ENCODE measurements around the gene ZNF587B.
"Not testable (repeated sequence)": the region's sequence is repeated elsewhere in the genome, so short reads cannot be mapped to it uniquely, and the experiment has no call there.

The ZNF587B gene

GRCh38 chr19:57813919-57814504 lies 16.1 kb upstream of the ZNF587B start:
- peaks cover 35% of the 10 kb centered on the region for H3K4me1 Mint-ChIP-seq (ENCODE audit: low read depth)
- peaks cover 19% of the 10 kb centered on the region for H3K36me3 Mint-ChIP-seq (ENCODE audit: low read depth)
- H3K27me3 Mint-ChIP-seq (ENCODE audit: low read depth): no peaks in the 10 kb centered on the region
- H3K9me3 Mint-ChIP-seq: no peaks in the 10 kb centered on the region
- peak overlapping the region; percentile 93 for H3K27ac Mint-ChIP-seq
- peak overlapping the region; percentile 94 for H3K4me3 Mint-ChIP-seq

DNA sequence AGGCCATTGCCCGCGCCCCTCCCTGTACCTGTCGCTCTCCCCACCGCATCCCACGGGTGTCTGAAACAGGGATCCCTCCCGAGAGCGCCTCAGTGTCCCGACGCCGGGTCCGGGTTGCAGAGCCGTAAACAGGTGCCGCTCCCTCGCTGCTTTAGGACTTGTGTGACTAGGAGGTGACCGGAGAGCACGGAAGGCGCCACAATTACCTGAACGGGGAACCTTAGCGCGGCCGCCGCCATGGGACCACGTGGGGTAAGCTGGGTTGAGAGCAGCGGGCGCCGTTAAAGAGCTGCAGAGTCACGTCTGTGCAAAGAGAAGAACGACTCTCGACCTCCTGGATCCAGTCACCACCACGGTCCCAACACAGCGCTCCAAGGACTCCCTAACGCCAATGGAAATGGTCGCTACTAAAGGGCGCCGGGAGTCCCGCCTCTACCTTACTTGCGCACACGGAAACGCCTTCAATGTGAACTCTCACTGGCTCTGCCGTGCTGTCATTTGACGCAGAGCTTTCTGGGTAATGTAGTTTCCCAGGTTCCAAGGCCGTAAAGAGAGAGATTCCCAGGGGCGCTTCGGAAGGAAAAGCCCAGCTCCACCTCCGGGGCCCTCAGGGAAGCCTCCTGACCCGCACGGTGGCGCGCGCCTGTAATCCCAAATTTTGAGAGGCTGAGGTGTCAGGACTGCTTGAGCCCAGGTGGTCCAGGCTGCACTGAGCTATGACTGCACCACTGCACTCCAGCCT lies 15.4 kb upstream of the ZNF587B start, which contains the start of gene ZNF552:
TSS of gene ZNF552 (minus strand) at position 409 of the 742 bp plus-strand sequence. CDS start at position 239, 170 bp downstream.
- Mint-ChIP-seq H3K4me3 (peak within 1 kb of the TSS; percentile 94), H3K4me1 (ENCODE audit: low read depth) (peaks cover 35% of the 10 kb centered on the region), H3K27ac (peak within 1 kb of the TSS; percentile 93), H3K9me3 (no peaks in the 10 kb centered on the region), H3K27me3 (ENCODE audit: low read depth) (no peaks in the 10 kb centered on the region), H3K36me3 (ENCODE audit: low read depth) (peaks cover 14% of the 10 kb centered on the region)

- Mint-ChIP-seq H3K4me3 (peak overlapping the region; percentile 94), H3K36me3 (ENCODE audit: low read depth) (peaks cover 10% of the 10 kb centered on the region), H3K27ac (peak overlapping the region; percentile 93), H3K9me3 (no peaks in the 10 kb centered on the region), H3K4me1 (ENCODE audit: low read depth) (peaks cover 40% of the 10 kb centered on the region), H3K27me3 (ENCODE audit: low read depth) (no peaks in the 10 kb centered on the region)
Observed at GRCh38 chr19:57815247-57816075, 14.6 kb upstream of the ZNF587B start.

GRCh38 chr19:57816652-57817051 lies 13.4 kb upstream of the ZNF587B start:
- Mint-ChIP-seq H3K27ac (no peak overlapping the region), H3K4me1 (ENCODE audit: low read depth) (peaks cover 47% of the 10 kb centered on the region), H3K4me3 (peak overlapping the region; percentile 23), H3K9me3 (no peaks in the 10 kb centered on the region), H3K36me3 (ENCODE audit: low read depth) (peaks cover 12% of the 10 kb centered on the region), H3K27me3 (ENCODE audit: low read depth) (no peaks in the 10 kb centered on the region)

GRCh38 chr19:57817976-57818375 lies 12.1 kb upstream of the ZNF587B start:
- no peak overlapping the region for H3K27ac Mint-ChIP-seq
- peaks cover 14% of the 10 kb centered on the region for H3K36me3 Mint-ChIP-seq (ENCODE audit: low read depth)
- H3K27me3 Mint-ChIP-seq (ENCODE audit: low read depth): no peaks in the 10 kb centered on the region
- no peak overlapping the region for H3K4me3 Mint-ChIP-seq
- peaks cover 46% of the 10 kb centered on the region for H3K4me1 Mint-ChIP-seq (ENCODE audit: low read depth)
- H3K9me3 Mint-ChIP-seq: no peaks in the 10 kb centered on the region

DNA sequence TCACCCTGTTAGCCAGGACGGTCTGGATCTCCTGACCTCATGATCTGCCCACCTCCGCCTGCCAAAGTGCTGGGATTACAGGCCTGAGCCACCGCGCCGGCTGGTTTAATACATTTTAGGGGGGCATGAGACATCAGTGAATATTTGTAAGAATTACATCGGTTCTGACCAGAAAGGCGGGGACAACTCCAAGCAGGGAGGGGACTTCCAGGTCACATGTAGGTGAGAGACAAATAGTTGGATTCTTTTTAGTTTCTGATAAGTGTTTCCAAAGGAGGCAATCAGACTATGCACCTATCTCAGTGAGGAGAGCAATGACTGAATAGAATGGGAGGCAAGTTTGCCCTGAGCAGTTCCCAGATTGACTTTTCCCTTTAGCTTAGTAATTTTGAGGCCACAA lies 11.7 kb upstream of the ZNF587B start:
- H3K4me3 Mint-ChIP-seq: peak overlapping the region; percentile 64
- H3K9me3 Mint-ChIP-seq: no peaks in the 10 kb centered on the region
- peak overlapping the region; percentile 67 for H3K27ac Mint-ChIP-seq
- H3K36me3 Mint-ChIP-seq (ENCODE audit: low read depth): peaks cover 16% of the 10 kb centered on the region
- H3K4me1 Mint-ChIP-seq (ENCODE audit: low read depth): peaks cover 43% of the 10 kb centered on the region
- H3K27me3 Mint-ChIP-seq (ENCODE audit: low read depth): no peaks in the 10 kb centered on the region

DNA sequence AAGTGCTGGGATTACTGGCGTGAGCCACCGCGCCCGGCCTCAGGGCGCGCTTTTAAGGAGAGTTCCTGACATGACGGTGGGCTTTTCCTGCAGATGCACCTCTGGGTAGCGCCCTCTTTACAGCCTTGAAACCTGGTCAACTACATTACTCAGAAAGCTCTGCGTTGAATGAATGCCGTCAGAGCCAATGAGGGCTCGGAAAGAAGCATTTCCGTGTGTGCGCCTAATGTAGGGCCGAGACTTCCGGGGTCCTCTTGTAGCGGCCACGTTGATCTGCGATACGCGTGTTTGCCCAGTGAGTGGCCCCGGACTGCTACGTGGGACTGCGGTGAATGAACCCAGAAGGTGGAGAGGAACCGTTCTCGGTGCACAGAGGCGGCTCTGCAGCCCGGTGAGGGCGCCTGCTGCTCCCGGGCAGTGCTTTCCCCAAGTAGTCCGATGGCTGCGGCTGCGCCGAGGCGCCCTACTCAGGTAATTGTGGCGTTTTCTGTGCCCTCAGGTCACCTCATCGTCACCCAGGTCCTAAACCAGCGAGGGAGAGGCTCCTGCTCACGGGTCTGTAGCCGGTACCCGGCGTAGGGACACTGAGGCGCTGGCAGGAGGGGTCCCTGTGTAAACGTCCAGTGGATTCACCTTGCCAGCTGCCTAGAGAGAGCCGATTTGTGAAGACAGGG lies 10.5 kb upstream of the ZNF587B start:
- Mint-ChIP-seq H3K27me3 (ENCODE audit: low read depth) (no peaks in the 10 kb centered on the region), H3K36me3 (ENCODE audit: low read depth) (peaks cover 23% of the 10 kb centered on the region), H3K9me3 (no peaks in the 10 kb centered on the region), H3K27ac (peak overlapping the region; percentile 99), H3K4me3 (peak overlapping the region; percentile 90), H3K4me1 (ENCODE audit: low read depth) (peaks cover 42% of the 10 kb centered on the region)

DNA sequence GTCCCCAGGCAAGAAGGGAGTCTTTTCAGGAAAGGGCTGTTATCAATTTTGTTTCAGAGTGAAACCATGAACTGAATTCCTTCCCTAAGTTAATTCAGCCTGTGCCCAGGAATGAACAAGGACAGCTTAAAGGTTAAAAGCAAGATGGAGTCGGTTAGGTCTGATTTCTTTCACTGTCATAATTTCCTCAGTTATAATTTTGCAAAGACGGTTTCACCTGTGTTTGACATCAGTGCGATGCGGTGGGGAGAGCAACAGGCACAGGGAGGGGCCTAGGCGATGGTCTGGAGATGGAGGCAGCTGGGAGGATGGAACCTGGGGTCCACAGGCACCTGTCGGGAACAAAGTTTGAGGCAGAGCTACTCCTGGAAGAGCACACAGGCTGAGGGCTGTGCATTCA lies 9.5 kb upstream of the ZNF587B start:
- peaks cover 35% of the 10 kb centered on the region for H3K4me1 Mint-ChIP-seq (ENCODE audit: low read depth)
- H3K9me3 Mint-ChIP-seq: no peaks in the 10 kb centered on the region
- H3K36me3 Mint-ChIP-seq (ENCODE audit: low read depth): peaks cover 24% of the 10 kb centered on the region
- H3K27me3 Mint-ChIP-seq (ENCODE audit: low read depth): no peaks in the 10 kb centered on the region
- H3K4me3 Mint-ChIP-seq: peak overlapping the region; percentile 90
- peak overlapping the region; percentile 99 for H3K27ac Mint-ChIP-seq

- H3K4me3 Mint-ChIP-seq: peak overlapping the region; percentile 90
- H3K36me3 Mint-ChIP-seq (ENCODE audit: low read depth): peaks cover 28% of the 10 kb centered on the region
- not testable (repeated sequence) for H3K27me3 Mint-ChIP-seq (ENCODE audit: low read depth); H3K9me3 Mint-ChIP-seq
- H3K4me1 Mint-ChIP-seq (ENCODE audit: low read depth): peaks cover 33% of the 10 kb centered on the region
- peak overlapping the region; percentile 4 for H3K27ac Mint-ChIP-seq
Observed at GRCh38 chr19:57821095-57821494, 9.0 kb upstream of the ZNF587B start.

DNA sequence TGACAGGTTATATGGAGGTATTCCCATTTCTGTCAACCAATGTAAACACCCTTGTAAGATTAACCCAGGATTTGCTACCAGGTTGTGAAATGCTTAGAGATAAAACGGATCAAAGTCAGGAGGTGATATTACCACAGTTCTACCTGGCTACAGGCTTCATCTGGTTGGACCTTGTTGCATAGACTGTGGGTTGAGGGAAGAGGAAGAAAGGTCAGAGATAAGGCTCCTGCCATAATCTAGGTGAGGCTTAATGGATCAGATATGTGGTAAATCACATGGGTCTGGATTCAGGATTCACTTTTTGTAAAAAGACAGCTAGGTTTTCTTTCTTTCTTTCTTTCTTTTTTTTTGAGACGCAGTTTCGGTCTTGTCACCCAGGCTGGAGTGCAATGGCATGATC lies 8.6 kb upstream of the ZNF587B start:
- H3K36me3 Mint-ChIP-seq (ENCODE audit: low read depth): peaks cover 30% of the 10 kb centered on the region
- not testable (repeated sequence) for H3K9me3 Mint-ChIP-seq; H3K27me3 Mint-ChIP-seq (ENCODE audit: low read depth); H3K4me3 Mint-ChIP-seq; H3K27ac Mint-ChIP-seq
- H3K4me1 Mint-ChIP-seq (ENCODE audit: low read depth): peaks cover 32% of the 10 kb centered on the region

GRCh38 chr19:57823155-57823554 lies 6.9 kb upstream of the ZNF587B start:
- not testable (repeated sequence) for H3K27ac Mint-ChIP-seq
- peaks cover 32% of the 10 kb centered on the region for H3K4me1 Mint-ChIP-seq (ENCODE audit: low read depth)

GRCh38 chr19:57823608-57824007 lies 6.5 kb upstream of the ZNF587B start:
- Mint-ChIP-seq H3K4me1 (ENCODE audit: low read depth) (peaks cover 28% of the 10 kb centered on the region), H3K36me3 (ENCODE audit: low read depth) (peaks cover 38% of the 10 kb centered on the region)
- not testable (repeated sequence) for H3K4me3 Mint-ChIP-seq; H3K9me3 Mint-ChIP-seq; H3K27ac Mint-ChIP-seq; H3K27me3 Mint-ChIP-seq (ENCODE audit: low read depth)

More at GRCh38 chr19:57823155-57823554, 6.9 kb upstream of the ZNF587B start:
- H3K36me3 Mint-ChIP-seq (ENCODE audit: low read depth): peaks cover 38% of the 10 kb centered on the region
- not testable (repeated sequence) for H3K4me3 Mint-ChIP-seq; H3K27me3 Mint-ChIP-seq (ENCODE audit: low read depth); H3K9me3 Mint-ChIP-seq

DNA sequence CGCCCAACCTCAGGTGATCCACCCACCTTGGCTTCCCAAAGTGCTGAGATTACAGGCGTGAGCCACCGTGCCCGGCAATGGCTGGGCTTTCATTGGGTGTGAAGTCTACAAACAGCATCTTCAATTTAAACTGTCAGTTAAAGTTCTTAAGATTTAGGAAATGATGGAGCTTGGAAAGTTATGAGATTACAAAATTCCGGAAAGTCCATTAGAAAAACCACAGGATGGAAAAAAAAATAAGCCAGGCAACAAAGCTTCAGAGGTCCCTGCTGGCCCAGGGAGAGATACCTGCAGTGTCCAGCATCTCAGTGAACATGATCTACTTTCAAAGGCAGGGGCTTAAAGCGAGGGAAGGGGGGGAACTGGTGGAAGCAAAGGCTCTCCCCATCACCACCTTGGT lies 4.6 kb upstream of the ZNF587B start:
- H3K27ac Mint-ChIP-seq: no peak overlapping the region

DNA sequence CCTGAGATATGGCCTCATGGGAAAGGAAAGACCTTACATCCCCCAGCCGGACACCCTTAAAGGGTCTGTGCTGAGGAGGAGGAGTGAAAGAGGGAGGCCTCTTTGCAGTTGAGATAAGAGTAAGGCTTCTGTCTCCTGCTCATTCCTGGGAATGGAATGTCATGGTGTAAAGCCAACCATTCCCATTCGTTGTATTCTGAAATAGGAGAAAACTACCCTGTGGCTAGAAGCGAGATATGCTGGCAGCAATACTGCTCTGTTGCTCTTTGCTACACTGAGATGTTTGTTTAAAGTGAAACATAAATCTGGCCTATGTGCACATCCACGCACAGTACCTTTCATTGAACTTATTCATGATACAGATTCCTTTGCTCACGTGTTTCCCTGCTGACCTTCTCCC lies 783 bp upstream of the ZNF587B start:
- Mint-ChIP-seq H3K4me3 (no peak overlapping the region), H3K9me3 (no peaks in the 10 kb centered on the region), H3K27me3 (ENCODE audit: low read depth) (no peaks in the 10 kb centered on the region), H3K27ac (no peak overlapping the region), H3K36me3 (ENCODE audit: low read depth) (peaks cover 43% of the 10 kb centered on the region), H3K4me1 (ENCODE audit: low read depth) (peaks cover 7% of the 10 kb centered on the region)

More for the DNA sequence above, 4.6 kb upstream of the ZNF587B start:
- Mint-ChIP-seq H3K9me3 (no peaks in the 10 kb centered on the region), H3K27me3 (ENCODE audit: low read depth) (no peaks in the 10 kb centered on the region), H3K36me3 (ENCODE audit: low read depth) (peaks cover 48% of the 10 kb centered on the region), H3K4me1 (ENCODE audit: low read depth) (peaks cover 25% of the 10 kb centered on the region), H3K4me3 (no peak overlapping the region)

All from T-helper 1 cell treated with Interleukin-12 subunit alpha and Interleukin-12 subunit beta and Interleukin-4 antibody, amounts not matched to agents 30 μg/mL and 1 μg/mL, for 36 hours (primary cell).